Activated CD4-positive, alpha-beta T cell treated with anti-CD3 and anti-CD28 coated beads, Interleukin-2, amount 50 U/mL, for 16 hours (primary cell): ENCODE results near the gene RABGAP1L.
"Not testable (repeated sequence)": the region's sequence is repeated elsewhere in the genome, so short reads cannot be mapped to it uniquely, and the experiment has no call there.

ENCODE experiments used
- DNase-seq: peaks from one replicate; pipeline ENCODE4 v3.0.0-alpha.2; 2020

Gene RABGAP1L

GRCh38 chr1:174623324-174624035, 464.2 kb downstream of the RABGAP1L start:
- DNase-seq = no peak

GRCh38 chr1:174626031-174627025, 467.0 kb downstream of the RABGAP1L start:
- no peak for DNase-seq

GRCh38 chr1:174637487-174637886, 478.2 kb downstream of the RABGAP1L start:
- no peak for DNase-seq

- no peak for DNase-seq
Observed at GRCh38 chr1:174639461-174639860, 480.1 kb downstream of the RABGAP1L start.

GRCh38 chr1:174640783-174641182, 481.5 kb downstream of the RABGAP1L start:
- no peak for DNase-seq

GRCh38 chr1:174642393-174642792, 483.1 kb downstream of the RABGAP1L start:
- DNase-seq = no peak

GRCh38 chr1:174643206-174643605, 483.9 kb downstream of the RABGAP1L start:
- DNase-seq = no peak

GRCh38 chr1:174649572-174649971, 490.3 kb downstream of the RABGAP1L start:
- not testable (repeated sequence) for DNase-seq

- DNase-seq = no peak
Observed at GRCh38 chr1:174652569-174653280, 493.4 kb downstream of the RABGAP1L start.

- no peak for DNase-seq
Observed at GRCh38 chr1:174654560-174654959, 495.2 kb downstream of the RABGAP1L start.

- no peak for DNase-seq
Observed at GRCh38 chr1:174656409-174657059, 497.2 kb downstream of the RABGAP1L start.

GRCh38 chr1:174657411-174657810, 498.1 kb downstream of the RABGAP1L start:
- no peak for DNase-seq

- DNase-seq = no peak
Observed at GRCh38 chr1:174657893-174658292, 498.6 kb downstream of the RABGAP1L start.

- DNase-seq = no peak
Observed at GRCh38 chr1:174659823-174660222, 500.5 kb downstream of the RABGAP1L start.

GRCh38 chr1:174660476-174660875, 501.2 kb downstream of the RABGAP1L start:
- DNase-seq = no peak

GRCh38 chr1:174663358-174663757, 504.0 kb downstream of the RABGAP1L start:
- DNase-seq = no peak

- no peak for DNase-seq
Observed at GRCh38 chr1:174666248-174666647, 506.9 kb downstream of the RABGAP1L start.

GRCh38 chr1:174671826-174672225, 512.5 kb downstream of the RABGAP1L start:
- DNase-seq = no peak

- no peak for DNase-seq
Observed at GRCh38 chr1:174676856-174677255, 517.5 kb downstream of the RABGAP1L start.

GRCh38 chr1:174678657-174679056, 519.3 kb downstream of the RABGAP1L start:
- DNase-seq = no peak

GRCh38 chr1:174680101-174680500, 520.8 kb downstream of the RABGAP1L start:
- DNase-seq = no peak

- DNase-seq = no peak
Observed at GRCh38 chr1:174682419-174683008, 523.2 kb downstream of the RABGAP1L start.
